A673 (cell line): ENCODE data around the gene TECPR1.

ENCODE experiments used
- CTCF ChIP-seq: fragments of 300-800, 200-600 bp; sonication (generic); conservative IDR thresholded peaks from 2 replicates; pipeline ENCODE4 v1.5.1; 2017; ENCODE audit warnings: low read depth, mild to moderate bottlenecking, antibody characterized with exemption, low read length, moderate library complexity, mixed read lengths
- EZH2 ChIP-seq: fragments of 200-600 bp; sonication (generic); IDR thresholded peaks from 2 replicates; pipeline ENCODE4 v1.6.1; 2017; ENCODE audit warnings: borderline replicate concordance, low read depth, mild to moderate bottlenecking, mixed read lengths, antibody characterized with exemption, low read length; ENCODE audit not compliant: poor library complexity, severe bottlenecking

- no peak for TF ChIP-seq CTCF
- no peak for TF ChIP-seq EZH2
These were observed 48.8 kb upstream of the TECPR1 start for GRCh38 chr7:98300595-98301372.
